ENCODE results near the gene GFPT2.

The GFPT2 gene

GRCh38 chr5:180352116-180353047 is 754 bp downstream of the GFPT2 start:
- no peak for TF ChIP-seq CTCF (IDR thresholded peaks at IDR 0.05; ENCODE audit: low read depth, low read length, missing control alignments)
- H3K4me3 ChIP-seq (replicated peaks; ENCODE audit: low read depth, low read length), result peak overlapping the region; percentile 53
- no peak for DNase-seq (ENCODE audit: extremely low read depth, low read depth)

DNA sequence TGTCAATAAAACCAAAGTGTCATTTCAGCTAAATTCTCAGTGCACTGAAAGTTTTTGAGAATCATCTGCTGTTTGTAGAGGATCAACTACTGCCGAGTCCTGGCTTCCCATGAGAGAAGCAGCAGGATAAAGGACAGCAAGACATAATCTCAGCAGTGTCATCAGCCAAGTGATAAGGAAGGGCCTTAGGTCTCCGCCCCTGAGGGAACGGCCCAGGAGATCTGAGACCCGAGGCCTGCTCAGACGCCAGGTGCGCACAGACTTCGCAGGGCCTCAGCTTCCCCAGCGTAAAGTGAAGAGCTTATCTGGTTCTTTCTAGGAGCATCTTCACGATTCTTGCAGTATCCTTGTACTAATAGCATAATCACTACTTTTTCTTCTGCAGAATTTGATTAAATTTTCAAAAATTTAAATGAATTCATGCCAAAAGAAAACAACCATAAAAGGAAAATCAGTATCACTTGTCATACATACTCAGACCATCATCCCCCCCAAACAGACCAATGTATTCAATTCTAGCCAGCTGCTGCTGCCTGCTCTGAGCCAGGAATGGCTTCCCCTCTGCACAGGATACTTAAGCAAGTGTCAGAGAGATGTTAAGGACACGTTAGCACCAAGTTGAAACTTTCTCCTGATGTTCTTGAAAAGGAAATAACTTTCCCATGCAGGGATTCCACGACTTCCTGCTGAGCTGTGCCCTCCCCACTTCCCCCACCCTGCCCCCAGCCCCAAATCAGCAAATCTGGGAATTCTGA is 2.2 kb downstream of the GFPT2 start:
- no peak overlapping the region for H3K4me3 ChIP-seq (replicated peaks; ENCODE audit: low read depth, low read length)
- DNase-seq (ENCODE audit: extremely low read depth, low read depth), result no peak
- TF ChIP-seq CTCF (IDR thresholded peaks at IDR 0.05; ENCODE audit: low read depth, low read length, missing control alignments), result no peak

DNA sequence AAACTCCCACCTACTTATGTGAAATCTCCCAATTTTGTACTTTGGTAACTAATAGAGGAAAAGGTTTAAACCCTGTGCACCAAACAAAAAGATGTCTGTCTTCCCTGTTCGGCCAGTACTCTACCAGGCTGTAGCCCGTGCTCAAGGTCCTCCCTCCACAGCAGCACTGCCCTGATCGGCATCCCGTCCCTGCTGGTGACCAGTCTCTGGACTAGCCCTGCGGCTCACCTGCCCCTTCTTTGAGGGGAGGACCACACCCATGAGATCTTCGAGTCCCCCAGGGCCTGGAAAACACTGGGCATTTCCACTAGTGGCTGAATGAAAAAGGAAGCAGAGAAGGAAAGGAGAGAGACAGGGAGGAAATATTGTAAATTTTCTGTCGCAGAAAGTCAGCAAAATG is 2.8 kb downstream of the GFPT2 start:
- H3K4me3 ChIP-seq (replicated peaks; ENCODE audit: low read depth, low read length), result no peak overlapping the region
- TF ChIP-seq CTCF (IDR thresholded peaks at IDR 0.05; ENCODE audit: low read depth, low read length, missing control alignments), result no peak
- no peak for DNase-seq (ENCODE audit: extremely low read depth, low read depth)

DNA sequence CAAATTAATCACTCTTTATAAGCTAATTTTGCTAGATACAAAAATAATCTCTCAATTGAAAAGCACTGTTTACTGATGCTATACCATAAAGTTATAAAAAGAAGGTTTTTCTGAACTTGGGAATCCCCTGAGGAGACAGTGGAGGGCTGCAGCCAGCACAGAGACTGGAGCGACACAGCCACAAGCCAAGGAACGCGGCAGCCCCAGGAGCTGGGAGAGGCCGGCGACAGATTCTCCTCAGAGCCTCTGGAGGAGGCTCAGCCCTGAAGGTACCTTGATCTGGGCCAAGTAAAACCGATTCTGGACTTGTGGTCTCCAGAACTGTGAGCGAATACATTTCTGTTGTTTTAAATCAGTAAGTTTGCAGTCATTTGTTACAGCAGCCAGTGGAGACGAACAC is 3.7 kb downstream of the GFPT2 start:
- no peak for TF ChIP-seq CTCF (IDR thresholded peaks at IDR 0.05; ENCODE audit: low read depth, low read length, missing control alignments)
- no peak overlapping the region for H3K4me3 ChIP-seq (replicated peaks; ENCODE audit: low read depth, low read length)
- no peak for DNase-seq (ENCODE audit: extremely low read depth, low read depth)

GRCh38 chr5:180348336-180348735 is 4.8 kb downstream of the GFPT2 start:
- no peak for DNase-seq (ENCODE audit: extremely low read depth, low read depth)
- no peak overlapping the region for H3K4me3 ChIP-seq (replicated peaks; ENCODE audit: low read depth, low read length)
- TF ChIP-seq CTCF (IDR thresholded peaks at IDR 0.05; ENCODE audit: low read depth, low read length, missing control alignments), result no peak

GRCh38 chr5:180347702-180348101 is 5.4 kb downstream of the GFPT2 start:
- no peak for TF ChIP-seq CTCF (IDR thresholded peaks at IDR 0.05; ENCODE audit: low read depth, low read length, missing control alignments)
- no peak overlapping the region for H3K4me3 ChIP-seq (replicated peaks; ENCODE audit: low read depth, low read length)
- no peak for DNase-seq (ENCODE audit: extremely low read depth, low read depth)

Data from HFF-Myc (cell line).